Upper lobe of right lung (tissue), 1 donor: ENCODE measurements around the gene RIPOR3. TPM values are rescaled to one million over a fixed set of nuclear protein-coding genes. Genes with fewer than 3 reads are reported as not detected.

Experiments used
- ATAC-seq: fragments of 200-7000 bp; cut with Tn5 transposase; one replicate; pipeline ENCODE4 v1.9.1; 2020; ENCODE audit warnings: mild to moderate bottlenecking, moderate library complexity
- DNase-seq: peaks from one replicate; pipeline ENCODE4 v3.0.0-alpha.2; 2020
- H3K27ac ChIP-seq: fragments of 200-600 bp; one replicate; pipeline ENCODE4 v1.8.0; 2022
- H3K27me3 ChIP-seq: fragments of 200-600 bp; one replicate; pipeline ENCODE4 v1.8.0; 2022; ENCODE audit warnings: mild to moderate bottlenecking
- H3K36me3 ChIP-seq: fragments of 200-600 bp; one replicate; pipeline ENCODE4 v1.8.0; 2022
- H3K4me1 ChIP-seq: fragments of 200-600 bp; one replicate; pipeline ENCODE4 v1.8.0; 2022
- H3K4me3 ChIP-seq: fragments of 200-600 bp; one replicate; pipeline ENCODE4 v1.8.0; 2022; ENCODE audit warnings: mild to moderate bottlenecking
- H3K9me3 ChIP-seq: fragments of 200-600 bp; one replicate; pipeline ENCODE4 v1.8.0; 2022
- CTCF ChIP-seq: fragments of 200-600 bp; IDR thresholded peaks from one replicate; pipeline ENCODE4 v1.8.0; 2022; ENCODE audit warnings: antibody characterized with exemption
- intact Hi-C: fragments of 100-400 bp; cut with DNase I; formaldehyde crosslinking; loops from one replicate; pipeline ENCODE4 v1.11.0; 2022
- total RNA-seq: library from RNA; stranded (reverse); fragmentation: NEBNext Ultra II Directional; extraction: Animal tissue kit (Norgen Biotek cat#: 25700); gene quantifications from one replicate; pipeline ENCODE4 v1.2.1, GENCODE V29; 2021
- donor health status: DM: no; HTN: yes; CAD: no; lungs with severe emphysema.

RIPOR3 gene
- total RNA-seq, 1 donor from 2014 or later, result 6.8 TPM

DNA sequence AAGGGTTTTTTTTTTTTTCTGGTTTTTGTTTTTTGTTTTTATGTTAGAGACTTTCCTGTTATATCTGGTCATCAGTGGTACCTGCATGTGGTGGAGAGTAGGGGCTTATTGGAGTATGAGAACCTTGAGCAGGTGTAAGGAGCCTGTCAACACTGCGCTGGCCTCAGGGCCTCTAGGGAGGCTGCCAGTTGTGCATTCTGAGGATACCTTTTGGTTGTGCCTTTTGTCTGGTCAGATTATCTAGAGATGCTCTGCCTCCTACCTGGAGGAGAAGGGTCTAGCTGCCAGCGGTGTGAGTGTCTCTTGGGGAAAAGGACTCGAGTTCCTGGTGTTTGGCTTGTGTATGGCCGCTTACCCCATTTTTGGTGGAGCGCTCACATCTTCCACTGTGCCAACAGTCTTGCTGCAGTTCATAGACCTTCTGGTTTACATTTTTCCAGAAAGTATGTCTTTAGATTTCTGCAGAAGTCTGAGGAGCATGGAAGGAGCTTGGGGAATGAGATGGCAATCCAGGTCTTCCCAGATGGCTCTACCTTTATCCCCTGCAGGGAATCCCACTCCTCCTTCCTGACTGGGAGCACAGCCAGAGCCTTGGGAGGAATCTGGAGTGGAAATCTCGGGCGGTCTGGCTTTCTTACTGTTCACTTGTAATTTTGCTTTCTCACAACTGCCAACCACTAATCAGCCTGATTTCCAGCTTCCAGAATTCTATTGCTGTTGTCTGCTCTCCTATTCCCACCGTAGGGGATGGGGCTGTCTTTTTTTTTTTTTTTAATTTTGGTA lies 131.3 kb downstream of the RIPOR3 start:
- no peak overlapping the region for H3K4me3 ChIP-seq
- no peak overlapping the region for H3K27ac ChIP-seq
- DNase-seq (no peak), ATAC-seq (no peak)
- intact Hi-C loops, result no loop called here
- H3K27me3 ChIP-seq, result no peaks in the 10 kb centered on the region
- H3K4me1 ChIP-seq, result peaks cover 26% of the 10 kb centered on the region
- peaks cover 39% of the 10 kb centered on the region for H3K36me3 ChIP-seq
- no peak for TF ChIP-seq CTCF
- no peaks in the 10 kb centered on the region for H3K9me3 ChIP-seq

- Histone ChIP-seq H3K27me3 (no peaks in the 10 kb centered on the region), H3K9me3 (no peaks in the 10 kb centered on the region), H3K4me1 (peaks cover 26% of the 10 kb centered on the region), H3K4me3 (no peak overlapping the region), H3K27ac (no peak overlapping the region), H3K36me3 (peaks cover 30% of the 10 kb centered on the region)
- ATAC-seq, result no peak
- no peak for TF ChIP-seq CTCF
- DNase-seq, result no peak
- intact Hi-C loops, result no loop called here
Measured at GRCh38 chr20:50559149-50559548, 132.2 kb downstream of the RIPOR3 start.

GRCh38 chr20:50558483-50558925 lies 132.8 kb downstream of the RIPOR3 start:
- ATAC-seq, result no peak
- Histone ChIP-seq H3K9me3 (no peaks in the 10 kb centered on the region), H3K36me3 (peaks cover 27% of the 10 kb centered on the region), H3K4me3 (no peak overlapping the region), H3K27ac (no peak overlapping the region), H3K27me3 (no peaks in the 10 kb centered on the region), H3K4me1 (peaks cover 26% of the 10 kb centered on the region)
- TF ChIP-seq CTCF, result no peak
- no peak for DNase-seq
- intact Hi-C loops, result no loop called here

GRCh38 chr20:50557549-50558134 lies 133.7 kb downstream of the RIPOR3 start:
- no peak for ATAC-seq

DNA sequence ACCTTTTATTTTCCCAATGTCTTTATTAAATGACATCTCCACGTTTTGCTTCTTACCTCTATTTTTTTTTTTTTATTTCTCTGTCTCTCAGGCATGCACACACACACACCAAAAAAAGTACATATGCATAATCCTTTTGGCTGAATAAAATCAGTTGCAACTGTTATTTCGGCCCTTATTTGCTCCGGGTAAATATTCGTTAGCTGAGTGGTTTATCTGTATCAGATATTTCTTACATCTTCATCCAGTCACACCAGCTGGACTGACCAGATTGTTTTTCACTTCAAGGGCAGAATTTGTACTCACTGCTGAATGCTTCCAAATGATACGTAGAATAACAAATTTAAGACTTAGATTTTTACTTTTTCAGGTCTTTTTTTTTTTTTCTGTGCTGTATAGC lies 135.7 kb downstream of the RIPOR3 start:
- no peak overlapping the region for H3K4me3 ChIP-seq
- no peaks in the 10 kb centered on the region for H3K27me3 ChIP-seq
- H3K36me3 ChIP-seq, result peaks cover 3% of the 10 kb centered on the region
- no peak for TF ChIP-seq CTCF
- intact Hi-C loops, result no loop called here
- H3K4me1 ChIP-seq, result peaks cover 19% of the 10 kb centered on the region
- no peak for DNase-seq
- no peaks in the 10 kb centered on the region for H3K9me3 ChIP-seq
- no peak overlapping the region for H3K27ac ChIP-seq
- ATAC-seq, result no peak

More at GRCh38 chr20:50557549-50558134, 133.7 kb downstream of the RIPOR3 start:
- no peak for TF ChIP-seq CTCF
- Histone ChIP-seq H3K4me3 (no peak overlapping the region), H3K27me3 (no peaks in the 10 kb centered on the region), H3K9me3 (no peaks in the 10 kb centered on the region), H3K4me1 (peaks cover 26% of the 10 kb centered on the region), H3K27ac (no peak overlapping the region), H3K36me3 (peaks cover 21% of the 10 kb centered on the region)
- DNase-seq, result no peak
- intact Hi-C loops, result no loop called here
